Fibroblast of skin of back (primary cell): Measurements from ENCODE around the gene ASPSCR1.
A peak's percentile ranks its signal among the peaks of the same experiment; 100 is the strongest.

Experiments used
- DNase-seq: peaks from one replicate; pipeline ENCODE4 v3.0.0-alpha.2; 2013

Gene ASPSCR1

GRCh38 chr17:82042649-82043048, 65.2 kb downstream of the ASPSCR1 start:
- no peak for DNase-seq

GRCh38 chr17:82043507-82043906, 66.1 kb downstream of the ASPSCR1 start:
- no peak for DNase-seq

DNA sequence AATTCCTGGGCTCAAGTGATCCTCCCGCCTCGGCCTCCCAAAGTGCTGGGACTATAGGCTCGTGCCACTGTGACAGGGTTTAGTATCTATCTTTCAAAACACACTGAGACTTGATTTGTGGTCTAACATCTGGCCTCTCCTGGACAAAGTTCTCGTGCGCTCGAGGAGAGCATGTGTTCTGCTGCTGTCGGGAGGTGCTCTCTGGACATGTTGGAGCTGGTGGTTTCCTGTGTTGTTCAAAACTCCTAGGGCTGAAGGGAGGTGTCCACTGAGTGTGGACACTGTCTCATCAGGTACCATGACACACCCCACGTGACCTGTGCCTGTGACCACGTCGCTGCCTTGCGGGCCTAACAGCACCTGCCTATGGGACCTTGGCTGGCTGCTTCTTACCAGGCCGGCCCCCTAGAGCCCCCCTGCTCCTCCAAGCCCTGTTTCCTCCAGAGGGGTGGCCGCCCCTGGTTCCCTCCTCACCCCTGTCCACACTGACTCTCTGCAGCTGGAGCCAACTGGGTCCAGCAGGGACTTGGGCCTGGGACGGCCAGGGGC, 68.6 kb downstream of the ASPSCR1 start:
- DNase-seq: no peak

DNA sequence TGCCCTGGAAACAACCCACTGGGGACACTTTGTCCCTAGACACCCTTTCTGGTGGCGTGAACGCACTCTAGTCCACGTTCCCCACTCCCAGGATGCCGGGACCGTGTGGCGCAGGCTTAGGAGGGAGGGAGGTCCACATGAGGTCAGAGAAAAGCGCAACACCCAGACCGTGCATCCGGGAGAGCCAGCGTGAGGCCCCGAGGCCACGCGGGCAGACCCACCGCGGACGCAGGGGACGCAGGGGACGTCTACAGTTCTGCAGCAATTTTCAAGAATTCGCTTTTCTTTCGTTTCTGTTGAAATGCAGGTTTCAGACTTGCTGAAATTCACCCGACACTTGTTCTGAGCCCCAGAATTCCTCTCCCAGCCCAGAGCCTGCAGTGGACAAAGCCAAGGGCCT, 69.5 kb downstream of the ASPSCR1 start:
- no peak for DNase-seq

- no peak for DNase-seq
Observed at GRCh38 chr17:82047379-82047778, 70.0 kb downstream of the ASPSCR1 start.

- DNase-seq: no peak
Observed at GRCh38 chr17:82047914-82048570, 70.6 kb downstream of the ASPSCR1 start.

DNA sequence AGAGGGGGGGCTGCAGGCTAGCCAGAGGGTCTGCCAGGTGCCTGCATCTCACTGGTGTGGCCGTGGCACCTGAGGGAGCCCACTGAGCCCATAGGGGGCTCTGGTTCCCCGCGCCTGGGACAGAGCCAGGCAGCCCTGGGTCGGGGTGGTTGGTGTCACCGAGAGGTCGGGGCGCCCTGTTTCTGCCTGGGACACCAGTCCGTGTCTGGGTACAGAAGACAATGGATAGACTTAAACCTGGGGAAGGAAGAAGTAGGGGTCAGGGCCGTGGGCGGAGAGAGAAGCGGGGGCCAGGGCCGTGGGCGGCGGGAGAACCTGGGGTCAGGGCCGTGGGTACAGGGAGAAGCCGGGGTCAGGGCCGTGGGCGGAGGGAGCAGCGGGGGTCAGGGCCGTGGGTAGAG, 71.1 kb downstream of the ASPSCR1 start:
- DNase-seq: no peak

GRCh38 chr17:82049106-82049505, 71.7 kb downstream of the ASPSCR1 start:
- DNase-seq: no peak

DNA sequence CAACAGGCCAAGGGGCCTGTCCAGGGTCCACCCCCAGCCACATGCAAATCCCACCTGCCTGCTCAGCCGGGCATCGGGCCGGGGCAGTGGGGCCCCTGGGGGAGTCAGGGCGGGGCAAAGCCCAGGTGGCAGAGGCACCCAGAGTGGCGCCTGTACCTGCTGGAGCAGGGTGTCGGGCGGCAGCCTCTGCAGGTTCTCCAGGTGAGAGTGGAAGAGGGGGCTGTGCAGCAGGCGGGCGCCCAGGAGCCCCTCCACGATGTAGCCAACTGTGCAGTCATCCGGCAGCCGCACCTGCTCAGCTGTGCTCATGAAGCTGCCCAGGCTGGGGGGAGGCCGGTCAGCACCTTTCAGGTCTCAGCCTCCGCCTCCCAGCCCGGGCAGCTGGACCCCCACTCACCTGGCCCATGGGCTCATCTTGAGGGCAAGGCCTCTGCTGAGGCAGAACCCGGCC, 72.1 kb downstream of the ASPSCR1 start:
- DNase-seq: no peak

- no peak for DNase-seq
Observed at GRCh38 chr17:82050152-82050760, 72.8 kb downstream of the ASPSCR1 start.

GRCh38 chr17:82050761-82051641, 73.6 kb downstream of the ASPSCR1 start:
- DNase-seq: no peak

DNA sequence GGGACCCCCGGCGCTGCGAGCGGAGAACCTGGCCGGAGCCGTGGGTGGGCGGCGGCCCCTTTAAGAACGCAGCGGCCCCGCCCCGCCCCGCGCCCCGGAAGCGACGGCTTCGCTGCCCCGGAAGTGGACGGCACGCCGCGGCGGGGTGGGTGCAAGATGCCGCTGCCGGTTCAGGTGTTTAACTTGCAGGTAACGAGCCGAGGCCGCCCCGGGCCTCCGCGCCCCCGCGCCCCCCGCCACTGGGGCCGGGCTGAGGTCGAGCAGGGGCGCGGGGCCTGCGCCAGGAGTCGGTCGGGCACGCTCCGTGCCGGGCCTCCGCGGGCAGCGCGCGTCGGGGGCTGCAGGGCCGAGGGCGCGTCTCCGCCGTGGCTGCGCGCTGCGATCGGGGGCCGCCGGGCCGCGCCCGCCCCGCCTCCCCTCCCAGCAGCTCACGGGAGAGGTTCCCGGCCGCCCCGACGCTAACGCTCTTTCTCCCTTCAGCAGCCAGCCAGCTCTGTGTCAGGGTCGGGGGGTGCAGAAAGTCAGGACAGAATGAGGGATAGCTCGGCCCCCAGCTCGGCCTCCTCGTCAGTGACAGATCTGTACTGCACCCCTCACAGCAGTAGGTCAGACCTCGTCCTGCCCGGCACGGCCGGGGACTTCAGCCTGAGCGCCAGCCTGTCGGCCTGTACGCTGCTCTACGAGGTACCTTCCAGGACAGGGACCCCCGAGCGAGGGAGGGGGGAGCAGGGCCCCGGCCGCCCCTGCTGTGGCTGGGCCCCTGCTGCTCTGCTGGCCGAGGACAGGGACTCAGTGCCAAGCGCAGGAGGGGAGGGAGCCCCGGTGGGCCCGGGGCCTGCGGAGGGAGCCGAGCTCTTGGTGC, 74.6 kb downstream of the ASPSCR1 start, which contains the start of the genes GPS1 and RFNG:
TSS of gene GPS1 (plus strand) at position 123 of the 862 bp plus-strand sequence. CDS start at position 157, 34 bp downstream.
TSS of gene RFNG (minus strand) at position 36 of the 862 bp plus-strand sequence. CDS start 45 bp downstream, outside the sequence.
- peak; percentile 56 for DNase-seq

GRCh38 chr17:82052638-82053059, 75.2 kb downstream of the ASPSCR1 start:
- DNase-seq: no peak

- no peak for DNase-seq
Observed at GRCh38 chr17:82053130-82053529, 75.7 kb downstream of the ASPSCR1 start.

GRCh38 chr17:82053556-82054263, 76.3 kb downstream of the ASPSCR1 start:
- no peak for DNase-seq

DNA sequence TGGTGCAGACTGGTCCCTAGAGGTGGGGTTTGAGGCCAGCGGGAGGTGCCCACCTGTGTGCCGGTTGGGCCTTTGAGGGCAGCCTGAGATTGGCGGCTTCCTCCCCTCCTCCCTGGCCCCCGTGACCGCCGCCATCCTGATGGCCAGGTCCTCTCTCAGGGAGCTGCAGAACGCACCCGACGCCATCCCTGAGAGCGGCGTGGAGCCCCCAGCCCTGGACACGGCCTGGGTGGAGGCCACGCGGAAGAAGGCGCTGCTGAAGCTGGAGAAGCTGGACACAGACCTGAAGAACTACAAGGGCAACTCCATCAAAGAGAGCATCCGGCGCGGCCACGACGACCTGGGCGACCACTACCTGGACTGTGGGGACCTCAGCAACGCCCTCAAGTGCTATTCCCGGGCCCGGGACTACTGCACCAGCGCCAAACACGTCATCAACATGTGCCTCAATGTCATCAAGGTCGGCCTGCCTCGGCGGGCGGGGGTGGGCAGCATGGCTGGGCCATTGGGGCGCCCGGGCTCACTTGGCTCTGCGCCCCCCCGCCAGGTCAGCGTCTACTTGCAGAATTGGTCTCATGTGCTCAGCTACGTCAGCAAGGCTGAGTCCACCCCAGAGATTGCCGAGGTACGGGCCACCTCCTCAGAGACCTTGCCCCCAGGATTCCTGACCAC, 77.1 kb downstream of the ASPSCR1 start:
- no peak for DNase-seq

- no peak for DNase-seq
Observed at GRCh38 chr17:82055023-82055964, 77.9 kb downstream of the ASPSCR1 start.

DNA sequence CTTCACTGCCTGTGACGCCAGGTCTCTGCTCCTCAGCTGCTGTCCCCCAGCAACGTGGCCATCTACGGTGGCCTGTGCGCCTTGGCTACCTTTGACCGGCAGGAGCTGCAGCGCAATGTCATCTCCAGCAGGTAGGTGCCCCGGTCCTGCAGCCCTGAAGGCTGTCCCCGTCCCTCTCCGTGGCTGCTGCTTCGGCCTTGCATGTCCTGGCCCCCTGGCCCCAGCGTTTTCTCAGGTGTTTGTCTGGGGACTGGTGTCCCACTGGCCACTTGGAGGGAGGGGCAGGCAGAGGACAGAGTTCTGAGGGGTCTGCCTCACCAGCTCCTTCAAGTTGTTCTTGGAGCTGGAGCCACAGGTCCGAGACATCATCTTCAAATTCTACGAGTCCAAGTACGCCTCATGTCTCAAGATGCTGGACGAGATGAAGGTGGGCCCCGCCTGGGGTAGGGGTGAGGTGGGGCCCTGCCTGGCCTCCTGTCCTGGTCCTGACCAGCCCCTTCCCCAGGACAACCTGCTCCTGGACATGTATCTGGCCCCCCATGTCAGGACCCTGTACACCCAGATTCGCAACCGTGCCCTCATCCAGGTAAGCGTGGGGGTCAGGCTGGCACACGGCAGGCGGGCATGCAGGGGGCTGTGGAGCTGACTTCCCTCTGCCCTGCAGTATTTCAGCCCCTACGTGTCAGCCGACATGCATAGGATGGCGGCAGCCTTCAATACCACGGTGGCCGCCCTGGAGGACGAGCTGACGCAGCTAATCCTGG, 78.7 kb downstream of the ASPSCR1 start:
- DNase-seq: no peak
